ENCODE data around the gene PTPRT. TPM values are rescaled to one million over a fixed set of nuclear protein-coding genes. Genes with fewer than 3 reads are reported as not detected.

Gene PTPRT
- polyA plus RNA-seq, 1 of the 3 experiments (the other 2 are of a cell fraction), result not detected

- Histone ChIP-seq H3K4me3 (ENCODE audit: low read depth in 2 of 2, low read length in 1 of 2) (no peak overlapping the region), H3K9me3 (no peaks in the 10 kb centered on the region), H3K79me2 (ENCODE audit: insufficient read depth) (no peaks in the 10 kb centered on the region), H3K27me3 (ENCODE audit: insufficient read depth) (no peaks in the 10 kb centered on the region), H3K4me1 (ENCODE audit: control insufficient read depth in 1 of 2, insufficient read depth in 2 of 2, low read depth in 1 of 2, low read length in 1 of 2) (no peaks in the 10 kb centered on the region), H4K20me1 (ENCODE audit: insufficient read depth) (no peaks in the 10 kb centered on the region), H3K9me2 (no peaks in the 10 kb centered on the region), H3K36me3 (replicated peaks in 1 of 2; ENCODE audit: control insufficient read depth in 1 of 2, insufficient read depth in 2 of 2, low read length in 1 of 2) (no peaks in the 10 kb centered on the region), H3F3A (replicated peaks; ENCODE audit: insufficient read depth) (no peaks in the 10 kb centered on the region), H2AFZ (ENCODE audit: low read depth) (no peak overlapping the region), H3K27ac (ENCODE audit: low read depth in 2 of 2, low read length in 1 of 2) (no peak overlapping the region), H3K4me2 (no peak overlapping the region), H3K9ac (no peak overlapping the region)
- no peak for DNase-seq
- CTCF ChIA-PET, result no interaction called here
- TF ChIP-seq CHD2 (IDR thresholded peaks at IDR 0.05; ENCODE audit: low read length, partially characterized antibody) (no peak), SMC3 (IDR thresholded peaks at IDR 0.05; ENCODE audit: low read depth, low read length) (no peak), RFX5 (IDR thresholded peaks at IDR 0.05; ENCODE audit: low read length) (no peak), GABPA (IDR thresholded peaks at IDR 0.05; ENCODE audit: low read depth) (no peak), ELF1 (IDR thresholded peaks at IDR 0.05) (no peak)
- TF ChIP-seq, protein P1, sequence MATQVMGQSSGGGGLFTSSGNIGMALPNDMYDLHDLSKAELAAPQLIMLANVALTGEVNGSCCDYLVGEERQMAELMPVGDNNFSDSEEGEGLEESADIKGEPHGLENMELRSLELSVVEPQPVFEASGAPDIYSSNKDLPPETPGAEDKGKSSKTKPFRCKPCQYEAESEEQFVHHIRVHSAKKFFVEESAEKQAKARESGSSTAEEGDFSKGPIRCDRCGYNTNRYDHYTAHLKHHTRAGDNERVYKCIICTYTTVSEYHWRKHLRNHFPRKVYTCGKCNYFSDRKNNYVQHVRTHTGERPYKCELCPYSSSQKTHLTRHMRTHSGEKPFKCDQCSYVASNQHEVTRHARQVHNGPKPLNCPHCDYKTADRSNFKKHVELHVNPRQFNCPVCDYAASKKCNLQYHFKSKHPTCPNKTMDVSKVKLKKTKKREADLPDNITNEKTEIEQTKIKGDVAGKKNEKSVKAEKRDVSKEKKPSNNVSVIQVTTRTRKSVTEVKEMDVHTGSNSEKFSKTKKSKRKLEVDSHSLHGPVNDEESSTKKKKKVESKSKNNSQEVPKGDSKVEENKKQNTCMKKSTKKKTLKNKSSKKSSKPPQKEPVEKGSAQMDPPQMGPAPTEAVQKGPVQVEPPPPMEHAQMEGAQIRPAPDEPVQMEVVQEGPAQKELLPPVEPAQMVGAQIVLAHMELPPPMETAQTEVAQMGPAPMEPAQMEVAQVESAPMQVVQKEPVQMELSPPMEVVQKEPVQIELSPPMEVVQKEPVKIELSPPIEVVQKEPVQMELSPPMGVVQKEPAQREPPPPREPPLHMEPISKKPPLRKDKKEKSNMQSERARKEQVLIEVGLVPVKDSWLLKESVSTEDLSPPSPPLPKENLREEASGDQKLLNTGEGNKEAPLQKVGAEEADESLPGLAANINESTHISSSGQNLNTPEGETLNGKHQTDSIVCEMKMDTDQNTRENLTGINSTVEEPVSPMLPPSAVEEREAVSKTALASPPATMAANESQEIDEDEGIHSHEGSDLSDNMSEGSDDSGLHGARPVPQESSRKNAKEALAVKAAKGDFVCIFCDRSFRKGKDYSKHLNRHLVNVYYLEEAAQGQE (IDR thresholded peaks at IDR 0.05; ENCODE audit: low read depth, low read length), result no peak
- POLR2A ChIA-PET, result no interaction called here
- WGBS (ENCODE audit: low lambda C conversion rate), result 17% methylated on average over 6 of the region's 6 CpGs
Observed at GRCh38 chr20:43066125-43066524, 123.6 kb downstream of the PTPRT start.

- no peaks in the 10 kb centered on the region for H3K4me1 ChIP-seq (ENCODE audit: control insufficient read depth in 1 of 2, insufficient read depth in 2 of 2, low read depth in 1 of 2, low read length in 1 of 2)
- TF ChIP-seq NRF1 (IDR thresholded peaks at IDR 0.05; ENCODE audit: low read depth, low read length) (no peak), TCF12 (IDR thresholded peaks at IDR 0.05) (no peak), SMC3 (IDR thresholded peaks at IDR 0.05; ENCODE audit: low read depth, low read length) (no peak), RFX5 (IDR thresholded peaks at IDR 0.05; ENCODE audit: low read length) (no peak), POLR2AphosphoS5 (IDR thresholded peaks at IDR 0.05; ENCODE audit: low read depth, low read length) (no peak), RAD21 (IDR thresholded peaks at IDR 0.05; ENCODE audit: low read length) (no peak), CTCF (IDR thresholded peaks at IDR 0.05) (no peak), SIN3A (IDR thresholded peaks at IDR 0.05; ENCODE audit: borderline replicate concordance, low read depth, low read length) (no peak), TEAD4 (IDR thresholded peaks at IDR 0.05; ENCODE audit: borderline replicate concordance, insufficient read depth) (no peak), CHD2 (IDR thresholded peaks at IDR 0.05; ENCODE audit: low read length, partially characterized antibody) (no peak), FOSL2 (IDR thresholded peaks at IDR 0.05; ENCODE audit: borderline replicate concordance, low read depth) (no peak), MXI1 (IDR thresholded peaks at IDR 0.05; ENCODE audit: low read depth, low read length) (no peak), EP300 (IDR thresholded peaks at IDR 0.05; ENCODE audit: borderline replicate concordance in 1 of 2, low read depth in 1 of 2, low read length in 1 of 2) (no peak), GATA2 (CRISPR knock-in tag; IDR thresholded peaks at IDR 0.05) (no peak), RCOR1 (IDR thresholded peaks at IDR 0.05; ENCODE audit: low read length) (no peak), GABPA (IDR thresholded peaks at IDR 0.05; ENCODE audit: low read depth) (no peak), USF2 (IDR thresholded peaks at IDR 0.05; ENCODE audit: borderline replicate concordance, low read depth, low read length) (no peak)
- TF ChIP-seq, protein P2, sequence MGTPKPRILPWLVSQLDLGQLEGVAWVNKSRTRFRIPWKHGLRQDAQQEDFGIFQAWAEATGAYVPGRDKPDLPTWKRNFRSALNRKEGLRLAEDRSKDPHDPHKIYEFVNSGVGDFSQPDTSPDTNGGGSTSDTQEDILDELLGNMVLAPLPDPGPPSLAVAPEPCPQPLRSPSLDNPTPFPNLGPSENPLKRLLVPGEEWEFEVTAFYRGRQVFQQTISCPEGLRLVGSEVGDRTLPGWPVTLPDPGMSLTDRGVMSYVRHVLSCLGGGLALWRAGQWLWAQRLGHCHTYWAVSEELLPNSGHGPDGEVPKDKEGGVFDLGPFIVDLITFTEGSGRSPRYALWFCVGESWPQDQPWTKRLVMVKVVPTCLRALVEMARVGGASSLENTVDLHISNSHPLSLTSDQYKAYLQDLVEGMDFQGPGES (IDR thresholded peaks at IDR 0.05; ENCODE audit: low read depth, low read length), result no peak
- TF ChIP-seq, protein P3, sequence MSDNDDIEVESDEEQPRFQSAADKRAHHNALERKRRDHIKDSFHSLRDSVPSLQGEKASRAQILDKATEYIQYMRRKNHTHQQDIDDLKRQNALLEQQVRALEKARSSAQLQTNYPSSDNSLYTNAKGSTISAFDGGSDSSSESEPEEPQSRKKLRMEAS (IDR thresholded peaks at IDR 0.05; ENCODE audit: low read depth), result no peak
- H3K9ac ChIP-seq, result no peak overlapping the region
- no peak overlapping the region for H3K4me2 ChIP-seq
- H3K79me2 ChIP-seq (ENCODE audit: insufficient read depth), result no peaks in the 10 kb centered on the region
- H3K9me3 ChIP-seq, result no peaks in the 10 kb centered on the region
- H2AFZ ChIP-seq (ENCODE audit: low read depth), result no peak overlapping the region
- no peak for DNase-seq
- CTCF ChIA-PET, result no interaction called here
- H3K27ac ChIP-seq (ENCODE audit: low read depth in 2 of 2, low read length in 1 of 2), result no peak overlapping the region
- no peaks in the 10 kb centered on the region for H3K9me2 ChIP-seq
- H3K27me3 ChIP-seq (ENCODE audit: insufficient read depth), result no peaks in the 10 kb centered on the region
- no peak overlapping the region for H3K4me3 ChIP-seq (ENCODE audit: low read depth in 2 of 2, low read length in 1 of 2)
- no peaks in the 10 kb centered on the region for H4K20me1 ChIP-seq (ENCODE audit: insufficient read depth)
- H3F3A ChIP-seq (replicated peaks; ENCODE audit: insufficient read depth), result no peaks in the 10 kb centered on the region
- no peaks in the 10 kb centered on the region for H3K36me3 ChIP-seq (replicated peaks in 1 of 2; ENCODE audit: control insufficient read depth in 1 of 2, insufficient read depth in 2 of 2, low read length in 1 of 2)
- POLR2A ChIA-PET, result no interaction called here
Observed at GRCh38 chr20:43065299-43065698, 124.4 kb downstream of the PTPRT start.

All from SK-N-SH (cell line).